ENCODE measurements around the gene PIM2.
A peak's percentile ranks its signal among the peaks of the same experiment; 100 is the strongest.

PIM2 gene

GRCh38 chrX:48942895-48943294, 24.1 kb upstream of the PIM2 start:
- no peak for DNase-seq (ENCODE audit: low read depth)
- TF ChIP-seq, protein P1, sequence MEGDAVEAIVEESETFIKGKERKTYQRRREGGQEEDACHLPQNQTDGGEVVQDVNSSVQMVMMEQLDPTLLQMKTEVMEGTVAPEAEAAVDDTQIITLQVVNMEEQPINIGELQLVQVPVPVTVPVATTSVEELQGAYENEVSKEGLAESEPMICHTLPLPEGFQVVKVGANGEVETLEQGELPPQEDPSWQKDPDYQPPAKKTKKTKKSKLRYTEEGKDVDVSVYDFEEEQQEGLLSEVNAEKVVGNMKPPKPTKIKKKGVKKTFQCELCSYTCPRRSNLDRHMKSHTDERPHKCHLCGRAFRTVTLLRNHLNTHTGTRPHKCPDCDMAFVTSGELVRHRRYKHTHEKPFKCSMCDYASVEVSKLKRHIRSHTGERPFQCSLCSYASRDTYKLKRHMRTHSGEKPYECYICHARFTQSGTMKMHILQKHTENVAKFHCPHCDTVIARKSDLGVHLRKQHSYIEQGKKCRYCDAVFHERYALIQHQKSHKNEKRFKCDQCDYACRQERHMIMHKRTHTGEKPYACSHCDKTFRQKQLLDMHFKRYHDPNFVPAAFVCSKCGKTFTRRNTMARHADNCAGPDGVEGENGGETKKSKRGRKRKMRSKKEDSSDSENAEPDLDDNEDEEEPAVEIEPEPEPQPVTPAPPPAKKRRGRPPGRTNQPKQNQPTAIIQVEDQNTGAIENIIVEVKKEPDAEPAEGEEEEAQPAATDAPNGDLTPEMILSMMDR (conservative IDR thresholded peaks at IDR 0.05; ENCODE audit: control insufficient read depth, insufficient read depth, low read depth, low read length), result no peak
- no peak overlapping the region for H3K4me3 ChIP-seq (ENCODE audit: control insufficient read depth, low read depth, low read length)

- H3K4me3 ChIP-seq (ENCODE audit: control insufficient read depth, low read depth, low read length), result no peak overlapping the region
- DNase-seq (ENCODE audit: low read depth), result no peak
- TF ChIP-seq, protein P1 (conservative IDR thresholded peaks at IDR 0.05; ENCODE audit: control insufficient read depth, insufficient read depth, low read depth, low read length), result no peak
Measured at GRCh38 chrX:48940404-48940955, 21.7 kb upstream of the PIM2 start.

GRCh38 chrX:48939524-48940228, 20.9 kb upstream of the PIM2 start:
- TF ChIP-seq, protein P1 (conservative IDR thresholded peaks at IDR 0.05; ENCODE audit: control insufficient read depth, insufficient read depth, low read depth, low read length), result no peak
- no peak overlapping the region for H3K4me3 ChIP-seq (ENCODE audit: control insufficient read depth, low read depth, low read length)
- DNase-seq (ENCODE audit: low read depth), result no peak

DNA sequence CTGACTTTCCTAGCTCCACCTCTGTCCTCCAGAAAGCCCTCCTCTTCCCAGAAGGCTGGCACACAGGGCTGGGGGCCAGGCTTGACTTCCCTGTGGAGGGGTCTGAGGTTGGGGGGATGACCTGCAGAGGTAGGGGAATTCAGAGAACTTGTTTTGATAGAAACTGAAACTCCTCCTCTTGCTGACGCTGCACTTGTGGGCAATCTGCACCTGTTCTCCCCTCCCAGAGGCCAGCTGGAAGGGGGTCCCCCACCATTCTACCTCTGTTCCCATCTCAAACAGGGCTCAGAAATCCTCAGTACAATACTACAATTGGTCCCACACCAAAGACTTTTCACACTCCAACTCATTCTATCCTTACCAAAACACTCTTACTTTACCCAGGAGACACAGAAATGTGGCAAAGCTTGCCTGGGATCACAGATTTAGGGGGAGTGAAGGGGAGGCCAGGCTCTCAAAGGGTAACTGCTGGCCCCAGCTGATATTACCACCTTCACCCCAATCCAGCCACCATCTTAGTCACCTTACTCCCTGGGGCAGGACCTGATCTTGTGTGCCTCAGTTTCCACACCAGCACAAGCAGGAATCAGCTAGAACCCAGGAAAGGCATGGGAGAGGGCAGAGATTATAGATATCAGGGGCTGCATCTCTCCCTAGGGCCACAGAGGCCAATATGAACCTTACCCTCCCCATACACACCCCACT, 20.0 kb upstream of the PIM2 start:
- no peak for DNase-seq (ENCODE audit: low read depth)
- TF ChIP-seq, protein P1 (conservative IDR thresholded peaks at IDR 0.05; ENCODE audit: control insufficient read depth, insufficient read depth, low read depth, low read length), result no peak
- H3K4me3 ChIP-seq (ENCODE audit: control insufficient read depth, low read depth, low read length), result no peak overlapping the region

GRCh38 chrX:48937054-48937907, 18.5 kb upstream of the PIM2 start:
- peak; percentile 23 for DNase-seq (ENCODE audit: low read depth)
- H3K4me3 ChIP-seq (ENCODE audit: control insufficient read depth, low read depth, low read length), result no peak overlapping the region
- TF ChIP-seq, protein P1 (conservative IDR thresholded peaks at IDR 0.05; ENCODE audit: control insufficient read depth, insufficient read depth, low read depth, low read length), result no peak

DNA sequence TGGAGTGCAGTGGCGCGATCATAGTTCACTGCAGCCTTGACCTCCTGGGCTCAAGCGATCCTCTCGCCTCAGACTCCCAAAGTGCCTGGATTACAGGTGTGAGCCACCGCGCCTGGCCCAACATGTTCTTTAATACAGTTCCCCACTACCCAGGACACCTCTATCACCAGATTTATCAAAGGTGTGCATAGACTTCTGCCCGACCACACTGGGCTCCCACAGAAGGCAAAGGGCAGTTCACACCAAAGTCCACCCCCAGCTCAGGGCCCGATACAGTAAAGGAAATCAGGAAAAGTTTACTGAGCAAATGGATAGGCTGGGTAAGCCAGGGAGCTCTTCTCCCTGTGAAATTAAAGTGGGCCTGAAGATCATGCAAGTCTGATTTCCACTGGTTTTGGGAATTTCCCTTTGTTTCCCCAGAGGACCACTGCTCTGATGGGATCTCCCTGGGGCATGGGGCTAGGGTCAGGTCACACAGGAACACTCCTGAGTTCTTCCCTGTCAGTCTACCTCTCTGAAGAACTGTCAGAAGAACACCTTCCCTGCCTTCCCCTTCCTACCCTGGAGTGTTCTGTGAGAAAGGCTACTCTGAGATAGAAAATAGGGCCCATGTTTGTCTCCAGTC, 17.7 kb upstream of the PIM2 start:
- DNase-seq (ENCODE audit: low read depth), result no peak
- TF ChIP-seq, protein P1 (conservative IDR thresholded peaks at IDR 0.05; ENCODE audit: control insufficient read depth, insufficient read depth, low read depth, low read length), result no peak
- no peak overlapping the region for H3K4me3 ChIP-seq (ENCODE audit: control insufficient read depth, low read depth, low read length)

Data from fibroblast of mammary gland (primary cell).